ENCODE data around the gene ZBTB25.
A peak's percentile ranks its signal among the peaks of the same experiment; 100 is the strongest.
"Not testable (repeated sequence)": the region's sequence is repeated elsewhere in the genome, so short reads cannot be mapped to it uniquely, and the experiment has no call there.

The ZBTB25 gene

GRCh38 chr14:64503434-64504309 lies at the start of gene ZBTB25:
ZBTB25 (minus strand) TSS chr14:64503838; CDS start chr14:64490533, 13,305 bp downstream.
- DNase-seq = peak; percentile 81

- DNase-seq = peak; percentile 65
Observed at GRCh38 chr14:64550621-64551333, 47.1 kb upstream of the ZBTB25 start.

- DNase-seq = peak; percentile 59
Observed at GRCh38 chr14:64549791-64550620, 46.4 kb upstream of the ZBTB25 start, which contains the start of gene PPP1R36. PPP1R36 (plus strand) TSS chr14:64549961; CDS start chr14:64549998, 37 bp downstream.

GRCh38 chr14:64549016-64549415 lies 45.4 kb upstream of the ZBTB25 start:
- no peak for DNase-seq

GRCh38 chr14:64544607-64545312 lies 41.1 kb upstream of the ZBTB25 start:
- peak; percentile 27 for DNase-seq

GRCh38 chr14:64542836-64543201 lies 39.2 kb upstream of the ZBTB25 start:
- DNase-seq = no peak

- no peak for DNase-seq
Observed at GRCh38 chr14:64541972-64542835, 38.6 kb upstream of the ZBTB25 start.

- DNase-seq = no peak
Observed at GRCh38 chr14:64541261-64541971, 37.8 kb upstream of the ZBTB25 start.

- DNase-seq = peak; percentile 93
Observed at GRCh38 chr14:64540208-64541202, 36.9 kb upstream of the ZBTB25 start, which contains the start of gene HSPA2. HSPA2 (plus strand) TSS chr14:64540741; CDS start chr14:64540850, 109 bp downstream.

GRCh38 chr14:64536488-64537245 lies 33.0 kb upstream of the ZBTB25 start:
- no peak for DNase-seq

- no peak for DNase-seq
Observed at GRCh38 chr14:64531567-64531966, 27.9 kb upstream of the ZBTB25 start.

GRCh38 chr14:64525354-64525753 lies 21.7 kb upstream of the ZBTB25 start:
- no peak for DNase-seq

- no peak for DNase-seq
Observed at GRCh38 chr14:64522591-64523355, 19.1 kb upstream of the ZBTB25 start.

GRCh38 chr14:64520699-64521098 lies 17.1 kb upstream of the ZBTB25 start:
- DNase-seq = no peak

- DNase-seq = no peak
Observed at GRCh38 chr14:64518229-64518628, 14.6 kb upstream of the ZBTB25 start.

- not testable (repeated sequence) for DNase-seq
Observed at GRCh38 chr14:64517667-64518066, 14.0 kb upstream of the ZBTB25 start.

- DNase-seq = no peak
Observed at GRCh38 chr14:64516969-64517368, 13.3 kb upstream of the ZBTB25 start.

GRCh38 chr14:64515053-64515452 lies 11.4 kb upstream of the ZBTB25 start:
- no peak for DNase-seq

All from NCI-H524 treated with DMSO at 0.1 percent for 48 hours (cell line).